H9 (cell line): Measurements from ENCODE around the gene FMN1. TPM values are rescaled to one million over a fixed set of nuclear protein-coding genes. Genes with fewer than 3 reads are reported as not detected.

Experiments
- DNase-seq: peaks from one replicate; pipeline ENCODE4 v3.0.0-alpha.2; 2017
- H2AFZ ChIP-seq: one replicate; pipeline ENCODE4 v1.6.1; 2013; ENCODE audit warnings: mild to moderate bottlenecking, low read length, control low read depth, moderate library complexity
- H2AK5ac ChIP-seq: 2 replicates; pipeline ENCODE4 v1.6.1; 2013; ENCODE audit warnings: low read length, control low read depth, mixed read lengths; ENCODE audit not compliant: insufficient read length
- H2BK120ac ChIP-seq: one replicate; pipeline ENCODE4 v1.6.1; 2013; ENCODE audit warnings: low read depth, mild to moderate bottlenecking, low read length, control low read depth, inconsistent platforms; ENCODE audit not compliant: poor library complexity, severe bottlenecking
- H2BK12ac ChIP-seq: 2 replicates; pipeline ENCODE4 v1.6.1; 2013; ENCODE audit warnings: low read length, control low read depth, mixed read lengths, low read depth; ENCODE audit not compliant: insufficient read length
- H2BK15ac ChIP-seq: 2 replicates; pipeline ENCODE4 v1.6.1; 2013; ENCODE audit warnings: low read depth, low read length, control low read depth
- H2BK20ac ChIP-seq: one replicate; pipeline ENCODE4 v1.6.1; 2013; ENCODE audit warnings: low read depth, mild to moderate bottlenecking, low read length, control low read depth, inconsistent platforms; ENCODE audit not compliant: poor library complexity, severe bottlenecking
- H2BK5ac ChIP-seq: 2 replicates; pipeline ENCODE4 v1.6.1; 2013; ENCODE audit warnings: low read length, control low read depth, mixed read lengths; ENCODE audit not compliant: insufficient read length
- H3K14ac ChIP-seq: 2 replicates; pipeline ENCODE4 v1.6.1; 2013; ENCODE audit warnings: low read length, control low read depth; ENCODE audit not compliant: insufficient read depth
- H3K18ac ChIP-seq: 2 replicates; pipeline ENCODE4 v1.6.1; 2013; ENCODE audit warnings: low read depth, mild to moderate bottlenecking, mixed read lengths, low read length, control low read depth; ENCODE audit not compliant: insufficient read length
- H3K23ac ChIP-seq: 2 replicates; pipeline ENCODE4 v1.6.1; 2013; ENCODE audit warnings: low read length, control low read depth, mixed read lengths, low read depth; ENCODE audit not compliant: insufficient read length
- H3K23me2 ChIP-seq: 2 replicates; pipeline ENCODE4 v1.6.1; 2013; ENCODE audit warnings: low read depth, mild to moderate bottlenecking, mixed read lengths, low read length, control low read depth; ENCODE audit not compliant: insufficient read length, poor library complexity, severe bottlenecking
- H3K27ac ChIP-seq: 2 replicates; pipeline ENCODE4 v1.5.1; 2013; ENCODE audit warnings: low read length, control low read depth, mixed read lengths, low read depth; ENCODE audit not compliant: insufficient read length
- H3K27me3 ChIP-seq: 2 replicates; pipeline ENCODE4 v1.6.1; 2013; ENCODE audit warnings: low read length, control low read depth, inconsistent platforms; ENCODE audit not compliant: insufficient read depth
- H3K4ac ChIP-seq: 2 replicates; pipeline ENCODE4 v1.6.1; 2013; ENCODE audit warnings: low read depth, mild to moderate bottlenecking, control low read depth, inconsistent platforms, low read length, moderate library complexity
- H3K4me1 ChIP-seq: 2 replicates; pipeline ENCODE4 v1.6.1; 2013; ENCODE audit warnings: low read length, control low read depth, inconsistent platforms; ENCODE audit not compliant: insufficient read depth
- H3K4me2 ChIP-seq: 2 replicates; pipeline ENCODE4 v1.6.1; 2013; ENCODE audit warnings: low read length, control low read depth, mixed read lengths; ENCODE audit not compliant: insufficient read length, insufficient read depth
- H3K56ac ChIP-seq: 2 replicates; pipeline ENCODE4 v1.6.1; 2013; ENCODE audit warnings: low read depth, mild to moderate bottlenecking, mixed read lengths, low read length, control low read depth; ENCODE audit not compliant: insufficient read length
- H3K79me1 ChIP-seq: 2 replicates; pipeline ENCODE4 v1.6.1; 2013; ENCODE audit warnings: low read depth, mild to moderate bottlenecking, moderate library complexity, low read length, control low read depth, inconsistent platforms; ENCODE audit not compliant: insufficient read depth, poor library complexity, severe bottlenecking
- H3K79me2 ChIP-seq: 2 replicates; pipeline ENCODE4 v1.6.1; 2013; ENCODE audit warnings: low read length, control low read depth, inconsistent platforms; ENCODE audit not compliant: insufficient read depth
- H3K9ac ChIP-seq: 2 replicates; pipeline ENCODE4 v1.6.1; 2013; ENCODE audit warnings: low read length, control low read depth, mixed read lengths; ENCODE audit not compliant: insufficient read length; ENCODE audit errors: extremely low read depth
- H3K9me3 ChIP-seq: one replicate; pipeline ENCODE4 v1.6.1; 2013; ENCODE audit warnings: low read depth, low read length, inconsistent platforms; ENCODE audit not compliant: control insufficient read depth
- H3T11ph ChIP-seq: one replicate; pipeline ENCODE4 v1.6.1; 2013; ENCODE audit warnings: mild to moderate bottlenecking, low read length, control low read depth, inconsistent platforms
- H4K20me1 ChIP-seq: one replicate; pipeline ENCODE4 v1.6.1; 2013; ENCODE audit not compliant: control insufficient read depth, insufficient read length, insufficient read depth
- H4K5ac ChIP-seq: 2 replicates; pipeline ENCODE4 v1.6.1; 2013; ENCODE audit warnings: low read depth, mild to moderate bottlenecking, mixed read lengths, low read length, control low read depth; ENCODE audit not compliant: insufficient read length
- H4K8ac ChIP-seq: replicated peaks from 2 replicates; pipeline ENCODE4 v1.6.1; 2013; ENCODE audit warnings: low read length, control low read depth, mixed read lengths, low read depth; ENCODE audit not compliant: insufficient read length
- H4K91ac ChIP-seq: 2 replicates; pipeline ENCODE4 v1.6.1; 2013; ENCODE audit warnings: low read depth, mild to moderate bottlenecking, moderate library complexity, mixed read lengths, low read length, control low read depth; ENCODE audit not compliant: insufficient read length
- H3K27ac Mint-ChIP-seq, 3 experiments: 2 replicates in 2 of 3; 3 replicates in 1 of 3; pipeline ENCODE4 v1.8.0; 2020 to 2021; ENCODE audit warnings: mixed read lengths in 3 of 3, mild to moderate bottlenecking in 1 of 3, moderate library complexity in 1 of 3
- H3K27me3 Mint-ChIP-seq: 2 replicates; pipeline ENCODE4 v1.8.0; 2021; ENCODE audit warnings: low read depth, mild to moderate bottlenecking, moderate library complexity, mixed read lengths
- H3K36me3 Mint-ChIP-seq, 3 experiments: 2 replicates in 2 of 3; 3 replicates in 1 of 3; pipeline ENCODE4 v1.8.0; 2020 to 2021; ENCODE audit warnings: low read depth in 3 of 3, mixed read lengths in 3 of 3; ENCODE audit not compliant: insufficient read depth in 1 of 3
- H3K4me1 Mint-ChIP-seq, 2 experiments: 2 replicates each; pipeline ENCODE4 v1.8.0; 2020; ENCODE audit warnings: mixed read lengths in 2 of 2
- H3K4me3 Mint-ChIP-seq, 2 experiments: 2 replicates in 1 of 2; 3 replicates in 1 of 2; pipeline ENCODE4 v1.8.0; 2020 to 2021; ENCODE audit warnings: mild to moderate bottlenecking in 2 of 2, mixed read lengths in 2 of 2, moderate library complexity in 1 of 2
- H3K9me3 Mint-ChIP-seq, 2 experiments: 2 replicates in 1 of 2; 3 replicates in 1 of 2; pipeline ENCODE4 v1.8.0; 2020; ENCODE audit warnings: mild to moderate bottlenecking in 2 of 2, mixed read lengths in 2 of 2, moderate library complexity in 1 of 2
- CTCF ChIP-seq: fragments of 200-600 bp; sonication (generic); conservative IDR thresholded peaks from 3 replicates; pipeline ENCODE4 v1.8.0; 2021; ENCODE audit warnings: antibody characterized with exemption, mild to moderate bottlenecking
- WGBS: extraction: QIAGEN DNeasy Blood & Tissue Kit; methylation state at CpG from one replicate; pipeline ENCODE4 v1.1.7; 2013; ENCODE audit warnings: missing lambda C conversion rate, low lambda C conversion rate, mixed read lengths; ENCODE audit not compliant: insufficient read length; ENCODE audit errors: extremely low coverage; 5-methylcytosine and 5-hydroxymethylcytosine counted together
- total RNA-seq: library from RNA; stranded (reverse); gene quantifications from 2 replicates; pipeline ENCODE4 v1.2.1, GENCODE V29; 2021

FMN1 gene
- total RNA-seq, 1 experiment from 2014 or later, result 1.9 TPM

- H3T11ph ChIP-seq, result no peak overlapping the region
- no peaks in the 10 kb centered on the region for H3K27me3 ChIP-seq
- no peaks in the 10 kb centered on the region for H3K36me3 Mint-ChIP-seq
- no peak for DNase-seq
- no peaks in the 10 kb centered on the region for H3K4me1 Mint-ChIP-seq
- no peaks in the 10 kb centered on the region for H4K20me1 ChIP-seq
- no peak overlapping the region for H3K27ac Mint-ChIP-seq
- no peak overlapping the region for H3K27ac ChIP-seq
- H3K56ac ChIP-seq, result no peak overlapping the region
- no peak overlapping the region for H3K4ac ChIP-seq
- no peak overlapping the region for H3K9ac ChIP-seq
- H4K5ac ChIP-seq, result no peak overlapping the region
- H2BK5ac ChIP-seq, result no peak overlapping the region
- no peak overlapping the region for H3K18ac ChIP-seq
- H3K23me2 ChIP-seq, result no peaks in the 10 kb centered on the region
- H2BK120ac ChIP-seq, result no peak overlapping the region
- H3K14ac ChIP-seq, result no peak overlapping the region
- no peak for TF ChIP-seq CTCF
- H2AK5ac ChIP-seq, result no peak overlapping the region
- no peak overlapping the region for H2BK12ac ChIP-seq
- no CpG with 5 or more reads among the region's 1 CpG for WGBS
- no peaks in the 10 kb centered on the region for H3K79me1 ChIP-seq
- H2BK15ac ChIP-seq, result no peak overlapping the region
- H2BK20ac ChIP-seq, result no peak overlapping the region
- H3K9me3 Mint-ChIP-seq, result peaks cover 0 to 2% of the 10 kb centered on the region in 2 experiments; a peak in 1 of 5 replicates
- H4K91ac ChIP-seq, result no peak overlapping the region
- no peak overlapping the region for H3K4me3 Mint-ChIP-seq
- no peaks in the 10 kb centered on the region for H3K4me1 ChIP-seq
- H3K79me2 ChIP-seq, result no peaks in the 10 kb centered on the region
- H2AFZ ChIP-seq, result no peak overlapping the region
- H3K27me3 Mint-ChIP-seq, result no peaks in the 10 kb centered on the region
- no peak overlapping the region for H4K8ac ChIP-seq
- H3K23ac ChIP-seq, result no peak overlapping the region
- no peaks in the 10 kb centered on the region for H3K9me3 ChIP-seq
- H3K4me2 ChIP-seq, result no peak overlapping the region
Observed at GRCh38 chr15:33099739-33100138, 94.8 kb downstream of the FMN1 start.
